ENCODE measurements around the gene ADM.
A peak's percentile ranks its signal among the peaks of the same experiment; 100 is the strongest.

ADM gene

DNA sequence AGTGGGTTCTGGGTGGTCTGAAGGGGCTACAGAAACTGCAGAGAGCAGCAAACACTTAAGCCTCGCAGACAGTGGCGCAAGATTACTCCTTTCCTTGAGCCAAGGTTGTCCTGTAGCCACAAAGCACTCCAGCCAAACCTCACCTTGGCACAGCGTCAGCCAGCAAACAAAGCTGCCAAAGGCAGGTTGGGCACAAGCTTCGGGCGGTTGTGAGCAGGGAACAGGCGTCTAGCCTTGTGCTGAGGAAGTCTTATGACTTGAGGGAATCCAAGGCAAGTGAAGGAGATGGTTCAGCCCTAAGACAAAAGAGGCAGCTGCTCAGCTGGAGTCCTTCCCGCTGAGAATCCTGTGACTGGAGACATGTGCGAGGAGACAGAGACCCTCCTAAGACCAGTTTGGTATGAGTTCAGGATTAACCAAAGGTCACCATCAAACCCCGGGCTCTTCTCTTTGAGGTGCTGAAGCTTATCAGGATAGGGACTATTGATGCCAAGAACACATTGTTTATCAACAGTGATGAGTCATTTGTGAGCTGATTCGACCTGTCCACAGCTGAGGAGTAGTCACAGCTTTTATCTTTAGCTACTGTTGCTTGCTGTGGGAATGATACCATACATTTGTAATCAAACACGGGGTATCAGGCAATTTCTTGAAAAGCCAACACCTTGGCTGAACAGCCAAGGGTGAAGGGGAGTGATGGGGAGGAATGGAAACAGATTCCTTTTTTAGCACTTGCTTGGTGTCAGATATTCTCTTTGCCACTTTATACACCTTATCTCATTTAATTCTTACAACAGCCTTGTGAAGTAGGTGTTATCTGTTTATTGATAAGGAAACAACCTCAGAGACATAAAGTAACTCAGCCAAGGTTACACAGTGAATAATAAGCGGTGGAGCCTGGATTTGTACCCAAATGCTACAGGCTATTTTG, 4.6 kb downstream of the ADM start:
- peak overlapping the region; percentile 59 for H3K4me3 ChIP-seq (ENCODE audit: low read depth, low read length)
- DNase-seq (ENCODE audit: low read depth): no peak
- TF ChIP-seq MYC (IDR thresholded peaks at IDR 0.05; ENCODE audit: low read depth, low read length) (no peak), POLR2A (IDR thresholded peaks at IDR 0.05; ENCODE audit: extremely low read depth, insufficient read length) (no peak)
- TF ChIP-seq, protein P1, sequence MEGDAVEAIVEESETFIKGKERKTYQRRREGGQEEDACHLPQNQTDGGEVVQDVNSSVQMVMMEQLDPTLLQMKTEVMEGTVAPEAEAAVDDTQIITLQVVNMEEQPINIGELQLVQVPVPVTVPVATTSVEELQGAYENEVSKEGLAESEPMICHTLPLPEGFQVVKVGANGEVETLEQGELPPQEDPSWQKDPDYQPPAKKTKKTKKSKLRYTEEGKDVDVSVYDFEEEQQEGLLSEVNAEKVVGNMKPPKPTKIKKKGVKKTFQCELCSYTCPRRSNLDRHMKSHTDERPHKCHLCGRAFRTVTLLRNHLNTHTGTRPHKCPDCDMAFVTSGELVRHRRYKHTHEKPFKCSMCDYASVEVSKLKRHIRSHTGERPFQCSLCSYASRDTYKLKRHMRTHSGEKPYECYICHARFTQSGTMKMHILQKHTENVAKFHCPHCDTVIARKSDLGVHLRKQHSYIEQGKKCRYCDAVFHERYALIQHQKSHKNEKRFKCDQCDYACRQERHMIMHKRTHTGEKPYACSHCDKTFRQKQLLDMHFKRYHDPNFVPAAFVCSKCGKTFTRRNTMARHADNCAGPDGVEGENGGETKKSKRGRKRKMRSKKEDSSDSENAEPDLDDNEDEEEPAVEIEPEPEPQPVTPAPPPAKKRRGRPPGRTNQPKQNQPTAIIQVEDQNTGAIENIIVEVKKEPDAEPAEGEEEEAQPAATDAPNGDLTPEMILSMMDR (IDR thresholded peaks at IDR 0.05; ENCODE audit: low read depth, low read length): no peak
- TF ChIP-seq, protein P2, sequence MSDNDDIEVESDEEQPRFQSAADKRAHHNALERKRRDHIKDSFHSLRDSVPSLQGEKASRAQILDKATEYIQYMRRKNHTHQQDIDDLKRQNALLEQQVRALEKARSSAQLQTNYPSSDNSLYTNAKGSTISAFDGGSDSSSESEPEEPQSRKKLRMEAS (IDR thresholded peaks at IDR 0.05; ENCODE audit: low read depth, low read length): no peak

DNA sequence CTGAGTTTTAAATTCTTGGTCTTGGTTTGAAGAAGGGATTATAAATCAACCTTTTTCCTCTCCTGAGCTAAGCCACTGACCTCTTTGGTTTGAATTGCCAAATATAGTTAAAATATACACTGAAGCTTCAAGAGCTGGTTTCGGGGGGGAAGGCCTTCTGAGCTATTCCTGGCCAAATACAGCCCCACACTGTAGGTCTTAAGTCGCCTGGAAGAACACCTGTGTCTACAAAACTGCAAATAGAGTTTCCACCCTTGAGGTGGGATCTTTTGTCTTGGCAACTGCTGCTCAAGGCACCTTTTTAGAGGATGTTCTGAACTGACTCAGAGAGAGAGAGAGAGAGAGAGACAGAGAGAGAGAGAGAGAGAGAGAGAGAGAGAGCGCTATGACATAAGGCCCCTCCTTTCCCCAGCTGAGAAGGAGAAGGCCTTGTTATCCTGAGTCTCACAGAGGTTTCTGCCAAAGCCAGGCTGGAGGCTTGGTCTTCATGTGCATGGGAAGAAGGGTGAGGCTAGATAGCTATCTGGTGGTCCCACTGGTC, 5.5 kb downstream of the ADM start:
- DNase-seq (ENCODE audit: low read depth): no peak
- TF ChIP-seq POLR2A (IDR thresholded peaks at IDR 0.05; ENCODE audit: extremely low read depth, insufficient read length): no peak
- no peak for TF ChIP-seq MYC (IDR thresholded peaks at IDR 0.05; ENCODE audit: low read depth, low read length)
- TF ChIP-seq, protein P1 (IDR thresholded peaks at IDR 0.05; ENCODE audit: low read depth, low read length): no peak
- TF ChIP-seq, protein P2 (IDR thresholded peaks at IDR 0.05; ENCODE audit: low read depth, low read length): no peak
- no peak overlapping the region for H3K4me3 ChIP-seq (ENCODE audit: low read depth, low read length)

DNA sequence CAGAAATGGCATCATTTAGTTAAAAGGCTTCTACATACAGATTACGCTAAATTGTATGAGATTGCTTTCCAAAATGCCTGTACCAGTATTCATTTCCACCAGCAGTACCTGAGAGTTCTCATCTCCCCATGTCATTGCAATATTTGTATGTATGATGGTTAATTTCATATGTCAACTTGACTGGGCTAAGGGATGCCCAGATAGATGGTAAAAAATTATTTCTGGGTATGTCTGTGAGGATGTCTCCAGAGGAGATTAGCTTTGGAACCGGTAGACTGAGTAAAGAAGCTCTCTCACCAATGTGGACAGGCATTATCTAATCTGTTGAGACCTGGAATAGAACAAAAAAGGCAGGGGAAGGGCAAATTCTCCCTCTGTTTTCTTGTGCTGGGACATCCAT, 6.9 kb downstream of the ADM start:
- DNase-seq (ENCODE audit: low read depth): no peak
- H3K4me3 ChIP-seq (ENCODE audit: low read depth, low read length): no peak overlapping the region
- TF ChIP-seq POLR2A (IDR thresholded peaks at IDR 0.05; ENCODE audit: extremely low read depth, insufficient read length) (no peak), MYC (IDR thresholded peaks at IDR 0.05; ENCODE audit: low read depth, low read length) (no peak)
- TF ChIP-seq, protein P2 (IDR thresholded peaks at IDR 0.05; ENCODE audit: low read depth, low read length): no peak
- TF ChIP-seq, protein P1 (IDR thresholded peaks at IDR 0.05; ENCODE audit: low read depth, low read length): no peak

DNA sequence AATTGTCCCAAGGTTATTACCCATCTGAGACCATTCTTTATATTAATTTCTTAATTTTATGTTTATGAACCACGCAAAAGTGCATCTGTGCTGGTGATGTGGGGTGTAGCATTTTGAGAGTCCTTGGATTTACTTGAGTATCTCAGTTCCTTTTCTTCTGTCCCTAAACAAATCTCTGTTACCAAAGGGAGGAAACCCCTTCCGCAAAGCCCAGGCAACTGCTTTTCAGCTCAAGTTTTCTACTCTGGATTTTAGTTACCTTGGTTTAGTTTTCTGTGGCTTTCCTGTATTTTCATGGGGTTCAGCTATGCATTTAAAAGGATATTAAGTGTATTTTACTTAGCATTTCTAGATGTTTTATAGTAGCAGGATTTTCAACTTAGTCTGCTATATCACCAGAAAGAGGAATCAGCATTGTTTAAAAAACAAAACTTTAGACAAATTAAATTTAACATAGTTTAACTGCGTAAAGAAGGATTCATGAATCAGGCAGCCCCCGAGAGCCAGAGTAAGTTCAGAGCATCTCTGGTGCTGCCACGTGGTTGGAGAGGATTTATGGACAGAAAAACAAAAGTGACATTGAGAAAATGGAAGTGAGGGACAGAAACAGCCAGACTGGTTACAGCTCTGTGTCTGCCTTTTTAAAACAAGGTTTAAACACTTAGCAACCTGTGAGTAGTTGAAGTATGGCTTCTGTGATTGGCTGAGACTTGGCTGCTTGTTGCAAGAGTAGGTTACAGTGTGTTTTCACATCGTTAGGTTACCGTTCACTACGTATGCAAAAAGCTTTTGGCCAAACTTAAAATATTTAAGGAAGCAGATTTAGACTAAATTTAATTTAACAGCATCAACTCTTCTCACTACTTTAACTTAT, 9.6 kb downstream of the ADM start:
- DNase-seq (ENCODE audit: low read depth): peak; percentile 68
- H3K4me3 ChIP-seq (ENCODE audit: low read depth, low read length): no peak overlapping the region
- TF ChIP-seq, protein P2 (IDR thresholded peaks at IDR 0.05; ENCODE audit: low read depth, low read length): 0 out of 2 replicates have a peak, but pooled peaks have one; percentile 20
- TF ChIP-seq POLR2A (IDR thresholded peaks at IDR 0.05; ENCODE audit: extremely low read depth, insufficient read length): no peak

DNA sequence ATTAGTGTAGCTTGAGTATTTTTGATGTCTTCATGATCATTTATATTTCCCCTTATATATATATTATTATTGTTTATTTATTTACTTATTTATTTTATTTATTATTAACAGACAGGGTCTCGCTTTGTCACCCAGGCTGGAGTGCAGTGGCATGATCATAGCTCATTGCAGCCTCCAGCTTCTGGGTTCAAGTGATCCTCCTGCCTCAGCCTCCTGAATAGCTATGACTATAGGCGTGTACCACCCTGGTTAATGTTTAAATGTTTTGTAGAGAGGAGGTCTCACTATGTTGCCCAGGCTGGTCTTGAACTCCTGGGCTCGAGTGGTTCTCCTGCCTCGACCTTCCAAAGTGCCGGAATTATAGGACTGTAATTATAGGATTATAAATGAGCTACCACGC, 10.2 kb downstream of the ADM start:
- TF ChIP-seq, protein P2 (IDR thresholded peaks at IDR 0.05; ENCODE audit: low read depth, low read length): no peak
- no peak for TF ChIP-seq POLR2A (IDR thresholded peaks at IDR 0.05; ENCODE audit: extremely low read depth, insufficient read length)
- TF ChIP-seq, protein P1 (IDR thresholded peaks at IDR 0.05; ENCODE audit: low read depth, low read length): no peak
- TF ChIP-seq MYC (IDR thresholded peaks at IDR 0.05; ENCODE audit: low read depth, low read length): no peak
- H3K4me3 ChIP-seq (ENCODE audit: low read depth, low read length): no peak overlapping the region

More for the DNA sequence above, 10.2 kb downstream of the ADM start:
- DNase-seq (ENCODE audit: low read depth): no peak
